Measurements from ENCODE around the gene SPG7.
A peak's percentile ranks its signal among the peaks of the same experiment; 100 is the strongest.
"Not testable (repeated sequence)": the region's sequence is repeated elsewhere in the genome, so short reads cannot be mapped to it uniquely, and the experiment has no call there.

The SPG7 gene

GRCh38 chr16:89565506-89566372 lies 57.5 kb downstream of the SPG7 start:
- peak; percentile 24 for DNase-seq

GRCh38 chr16:89567656-89568594 lies 59.7 kb downstream of the SPG7 start:
- DNase-seq, result no peak

GRCh38 chr16:89569506-89570341 lies 61.5 kb downstream of the SPG7 start:
- no peak for DNase-seq

- DNase-seq, result no peak
These were observed 62.2 kb downstream of the SPG7 start for GRCh38 chr16:89570342-89570923.

GRCh38 chr16:89570983-89571598 lies 62.9 kb downstream of the SPG7 start:
- DNase-seq, result not testable (repeated sequence)

GRCh38 chr16:89571636-89572035 lies 63.4 kb downstream of the SPG7 start:
- DNase-seq, result no peak

GRCh38 chr16:89572073-89572484 lies 63.9 kb downstream of the SPG7 start:
- no peak for DNase-seq

- DNase-seq, result no peak
These were observed 64.4 kb downstream of the SPG7 start for GRCh38 chr16:89572485-89573205.

GRCh38 chr16:89573826-89574680 lies 65.8 kb downstream of the SPG7 start:
- no peak for DNase-seq

GRCh38 chr16:89574681-89575246 lies 66.6 kb downstream of the SPG7 start:
- peak; percentile 27 for DNase-seq

- DNase-seq, result no peak
These were observed 67.3 kb downstream of the SPG7 start, which contains the start of gene CPNE7 for GRCh38 chr16:89575247-89576152. TSS of gene CPNE7 (plus strand) at chr16:89575758. CDS start at chr16:89575898, 140 bp downstream.

- no peak for DNase-seq
These were observed 68.2 kb downstream of the SPG7 start for GRCh38 chr16:89576153-89577054.

- no peak for DNase-seq
These were observed 69.0 kb downstream of the SPG7 start for GRCh38 chr16:89577055-89577759.

- no peak for DNase-seq
These were observed 71.1 kb downstream of the SPG7 start for GRCh38 chr16:89579351-89579750.

GRCh38 chr16:89581045-89581695 lies 73.0 kb downstream of the SPG7 start:
- DNase-seq, result no peak

All from effector CD4-positive, alpha-beta T cell (primary cell).